Tibial nerve (tissue), 3 donors: ENCODE results near the gene PRIM2.
"Not testable (repeated sequence)": the region's sequence is repeated elsewhere in the genome, so short reads cannot be mapped to it uniquely, and the experiment has no call there.

ENCODE experiments used
- CTCF ChIP-seq, 5 experiments: fragments of 200-600 bp in 3 of 5; fragments of 450-650 bp in 2 of 5; sonication (generic) in 3 of 5; IDR thresholded peaks; one replicate each; pipeline ENCODE4 v1.5.1; 2016 to 2019; ENCODE audit warnings: antibody characterized with exemption in 5 of 5, mild to moderate bottlenecking in 3 of 5, moderate library complexity in 2 of 5
- POLR2A ChIP-seq, 2 donors: fragments of 450-650 bp; IDR thresholded peaks; one replicate each; pipeline ENCODE4 v1.6.1; 2017; ENCODE audit warnings: antibody characterized with exemption in 2 of 2, mild to moderate bottlenecking in 2 of 2, moderate library complexity in 2 of 2

GRCh38 chr6:57440735-57441134 is 123.3 kb downstream of the PRIM2 start:
- TF ChIP-seq CTCF, POLR2A (IDR thresholded peaks at IDR 0.05): not testable (repeated sequence)
